Neural progenitor cell (in vitro differentiated cells): ENCODE measurements around the gene NTM. TPM values are rescaled to one million over a fixed set of nuclear protein-coding genes. Genes with fewer than 3 reads are reported as not detected.

Experiments
- DNase-seq: peaks from one replicate; pipeline ENCODE4 v3.0.0-alpha.2; 2016; ENCODE audit warnings: low spot score
- H2AFZ ChIP-seq: fragments of 200-600 bp; sonication (generic); replicated peaks from 2 replicates; pipeline ENCODE4 v1.6.1; 2016; ENCODE audit warnings: antibody characterized with exemption
- H3F3A ChIP-seq: fragments of 200-600 bp; sonication (generic); 2 replicates; pipeline ENCODE4 v1.6.1; 2016; ENCODE audit warnings: antibody characterized with exemption, low read depth
- H3K27ac ChIP-seq: fragments of 200-600 bp; sonication (generic); 2 replicates; pipeline ENCODE4 v1.5.1; 2016; ENCODE audit warnings: mild to moderate bottlenecking
- H3K27me3 ChIP-seq: fragments of 200-600 bp; sonication (generic); 2 replicates; pipeline ENCODE4 v1.6.1; 2016; ENCODE audit warnings: mild to moderate bottlenecking, moderate library complexity
- H3K36me3 ChIP-seq: fragments of 200-600 bp; sonication (generic); 2 replicates; pipeline ENCODE4 v1.5.1; 2016
- H3K4me1 ChIP-seq: fragments of 200-600 bp; sonication (generic); 2 replicates; pipeline ENCODE4 v1.6.1; 2016; ENCODE audit warnings: mixed run types
- H3K4me2 ChIP-seq: fragments of 200-600 bp; sonication (generic); 2 replicates; pipeline ENCODE4 v1.6.1; 2016
- H3K4me3 ChIP-seq: fragments of 200-600 bp; sonication (generic); 2 replicates; pipeline ENCODE4 v1.5.1; 2016
- H3K79me2 ChIP-seq: fragments of 200-600 bp; sonication (generic); 2 replicates; pipeline ENCODE4 v1.6.1; 2016; ENCODE audit warnings: low read depth
- H3K9ac ChIP-seq: fragments of 200-600 bp; sonication (generic); 2 replicates; pipeline ENCODE4 v1.6.1; 2016
- H3K9me3 ChIP-seq: fragments of 200-600 bp; sonication (generic); 2 replicates; pipeline ENCODE4 v1.5.1; 2016; ENCODE audit warnings: low read depth
- H4K20me1 ChIP-seq: fragments of 200-600 bp; sonication (generic); 2 replicates; pipeline ENCODE4 v1.6.1; 2016; ENCODE audit warnings: low read depth
- H3K27ac Mint-ChIP-seq: 3 replicates; pipeline ENCODE4 v1.8.0; 2021; ENCODE audit warnings: mixed read lengths
- H3K27me3 Mint-ChIP-seq: 2 replicates; pipeline ENCODE4 v1.8.0; 2022; ENCODE audit warnings: low read depth, mild to moderate bottlenecking, inconsistent platforms, moderate library complexity, mixed read lengths; ENCODE audit not compliant: insufficient read depth
- H3K36me3 Mint-ChIP-seq: 3 replicates; pipeline ENCODE4 v1.8.0; 2021; ENCODE audit warnings: mixed read lengths
- H3K4me1 Mint-ChIP-seq: 3 replicates; pipeline ENCODE4 v1.8.0; 2021; ENCODE audit warnings: mixed read lengths
- H3K4me3 Mint-ChIP-seq: 3 replicates; pipeline ENCODE4 v1.8.0; 2021; ENCODE audit warnings: mild to moderate bottlenecking, moderate library complexity, mixed read lengths
- H3K9me3 Mint-ChIP-seq: 3 replicates; pipeline ENCODE4 v1.8.0; 2020; ENCODE audit warnings: mixed read lengths
- EZH2 ChIP-seq: fragments of 200-600 bp; sonication (generic); IDR thresholded peaks from 2 replicates; pipeline ENCODE4 v1.6.1; 2017; ENCODE audit warnings: antibody characterized with exemption, mild to moderate bottlenecking, moderate library complexity
- EZH2phosphoT487 ChIP-seq: fragments of 200-600 bp; sonication (generic); IDR thresholded peaks from 2 replicates; pipeline ENCODE4 v1.6.1; 2017; ENCODE audit warnings: antibody characterized with exemption
- total RNA-seq: library from RNA; depleted of rRNA; stranded (reverse); fragments of >200 nt; gene quantifications from 2 replicates; pipeline ENCODE4 v1.2.3, GENCODE V29; 2015; ENCODE audit warnings: low replicate concordance
- TF ChIP-seq, protein P1 (sequence below): fragments of 200-600 bp; sonication (generic); IDR thresholded peaks from 2 replicates; pipeline ENCODE4 v1.5.1; 2017; ENCODE audit warnings: antibody characterized with exemption, mild to moderate bottlenecking

Gene NTM
- total RNA-seq, 1 donor from 2014 or later, result 4.3 TPM

DNA sequence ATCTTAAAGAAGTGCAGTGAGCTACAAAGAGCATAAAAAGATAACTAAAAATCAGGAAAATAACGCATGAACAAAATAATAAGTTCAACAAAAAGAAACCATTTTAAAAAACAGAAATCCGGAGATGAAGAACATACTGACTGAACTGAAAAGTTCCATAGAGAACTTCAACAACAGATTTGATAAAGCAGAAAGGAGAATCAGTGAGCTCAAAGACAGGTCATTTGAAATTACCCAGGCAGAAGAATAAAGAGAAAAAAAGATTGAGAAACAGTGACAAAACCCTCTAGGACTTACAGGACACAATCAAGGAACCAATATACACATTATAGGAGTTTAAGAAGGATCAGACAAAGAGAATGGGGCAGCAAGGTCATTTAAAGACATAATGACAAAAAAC is 334.3 kb downstream of the NTM start:
- H3K9me3 ChIP-seq, result peaks cover 5% of the 10 kb centered on the region
- no peak overlapping the region for H3K9ac ChIP-seq
- H3F3A ChIP-seq, result no peaks in the 10 kb centered on the region
- no peaks in the 10 kb centered on the region for H3K79me2 ChIP-seq
- TF ChIP-seq, protein P1, sequence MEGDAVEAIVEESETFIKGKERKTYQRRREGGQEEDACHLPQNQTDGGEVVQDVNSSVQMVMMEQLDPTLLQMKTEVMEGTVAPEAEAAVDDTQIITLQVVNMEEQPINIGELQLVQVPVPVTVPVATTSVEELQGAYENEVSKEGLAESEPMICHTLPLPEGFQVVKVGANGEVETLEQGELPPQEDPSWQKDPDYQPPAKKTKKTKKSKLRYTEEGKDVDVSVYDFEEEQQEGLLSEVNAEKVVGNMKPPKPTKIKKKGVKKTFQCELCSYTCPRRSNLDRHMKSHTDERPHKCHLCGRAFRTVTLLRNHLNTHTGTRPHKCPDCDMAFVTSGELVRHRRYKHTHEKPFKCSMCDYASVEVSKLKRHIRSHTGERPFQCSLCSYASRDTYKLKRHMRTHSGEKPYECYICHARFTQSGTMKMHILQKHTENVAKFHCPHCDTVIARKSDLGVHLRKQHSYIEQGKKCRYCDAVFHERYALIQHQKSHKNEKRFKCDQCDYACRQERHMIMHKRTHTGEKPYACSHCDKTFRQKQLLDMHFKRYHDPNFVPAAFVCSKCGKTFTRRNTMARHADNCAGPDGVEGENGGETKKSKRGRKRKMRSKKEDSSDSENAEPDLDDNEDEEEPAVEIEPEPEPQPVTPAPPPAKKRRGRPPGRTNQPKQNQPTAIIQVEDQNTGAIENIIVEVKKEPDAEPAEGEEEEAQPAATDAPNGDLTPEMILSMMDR, result no peak
- TF ChIP-seq EZH2, result no peak
- no peak for TF ChIP-seq EZH2phosphoT487
- no peak overlapping the region for H3K27ac ChIP-seq
- peaks cover 22% of the 10 kb centered on the region for H3K9me3 Mint-ChIP-seq
- H3K36me3 Mint-ChIP-seq, result no peaks in the 10 kb centered on the region
- no peak overlapping the region for H3K27ac Mint-ChIP-seq
- no peaks in the 10 kb centered on the region for H3K4me1 ChIP-seq
- H4K20me1 ChIP-seq, result no peaks in the 10 kb centered on the region
- no peak overlapping the region for H3K4me2 ChIP-seq
- no peak overlapping the region for H3K4me3 Mint-ChIP-seq
- no peak for DNase-seq
- H3K27me3 ChIP-seq, result no peaks in the 10 kb centered on the region
- H3K4me3 ChIP-seq, result no peak overlapping the region
- H3K27me3 Mint-ChIP-seq, result peaks cover 3% of the 10 kb centered on the region
- H2AFZ ChIP-seq, result no peak overlapping the region
- no peaks in the 10 kb centered on the region for H3K4me1 Mint-ChIP-seq
- no peaks in the 10 kb centered on the region for H3K36me3 ChIP-seq

- Histone ChIP-seq H3K79me2 (no peaks in the 10 kb centered on the region), H3K4me3 (no peak overlapping the region), H3K4me1 (no peaks in the 10 kb centered on the region), H3K36me3 (no peaks in the 10 kb centered on the region), H4K20me1 (no peaks in the 10 kb centered on the region), H3K4me2 (no peak overlapping the region), H3K9ac (no peak overlapping the region), H3K9me3 (no peaks in the 10 kb centered on the region), H2AFZ (no peak overlapping the region), H3F3A (no peaks in the 10 kb centered on the region), H3K27ac (no peak overlapping the region), H3K27me3 (no peaks in the 10 kb centered on the region)
- no peak for TF ChIP-seq EZH2phosphoT487
- no peak for TF ChIP-seq EZH2
- TF ChIP-seq, protein P1, result no peak
- Mint-ChIP-seq H3K36me3 (no peaks in the 10 kb centered on the region), H3K4me3 (no peak overlapping the region), H3K4me1 (no peaks in the 10 kb centered on the region), H3K27me3 (peaks cover 8% of the 10 kb centered on the region), H3K9me3 (peaks cover 7% of the 10 kb centered on the region), H3K27ac (no peak overlapping the region)
- no peak for DNase-seq
Observed at GRCh38 chr11:131710511-131710910, 340.1 kb downstream of the NTM start.

DNA sequence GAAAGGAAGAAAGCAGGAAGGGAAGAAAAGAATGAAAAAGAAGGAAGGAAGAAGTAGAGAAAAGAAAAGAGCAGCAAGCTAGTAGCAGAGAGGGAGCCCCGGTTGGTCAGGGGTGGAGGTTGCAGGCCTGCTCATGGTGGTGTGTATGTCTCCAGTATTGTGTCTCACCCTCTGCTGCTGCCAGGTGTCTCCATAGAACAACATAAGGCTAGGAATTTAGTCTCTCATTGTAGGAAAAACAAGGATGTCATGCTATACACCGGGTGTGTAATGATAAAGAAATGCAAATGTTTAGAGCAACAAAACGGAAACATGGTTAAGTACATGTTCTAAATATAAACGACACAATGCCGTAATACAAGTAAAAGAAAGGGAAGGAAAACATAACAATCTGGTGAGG is 342.5 kb downstream of the NTM start:
- H3K4me3 ChIP-seq, result no peak overlapping the region
- peaks cover 4% of the 10 kb centered on the region for H3K9me3 Mint-ChIP-seq
- H3K36me3 Mint-ChIP-seq, result no peaks in the 10 kb centered on the region
- no peak overlapping the region for H3K27ac Mint-ChIP-seq
- H3K79me2 ChIP-seq, result no peaks in the 10 kb centered on the region
- no peaks in the 10 kb centered on the region for H4K20me1 ChIP-seq
- H3K4me1 ChIP-seq, result no peaks in the 10 kb centered on the region
- H3K36me3 ChIP-seq, result peaks cover 5% of the 10 kb centered on the region
- no peak overlapping the region for H2AFZ ChIP-seq
- no peak for TF ChIP-seq EZH2
- no peak overlapping the region for H3K27ac ChIP-seq
- DNase-seq, result no peak
- H3K9me3 ChIP-seq, result peaks cover 6% of the 10 kb centered on the region
- no peak overlapping the region for H3K9ac ChIP-seq
- H3K27me3 ChIP-seq, result no peaks in the 10 kb centered on the region
- no peak overlapping the region for H3K4me2 ChIP-seq
- no peaks in the 10 kb centered on the region for H3F3A ChIP-seq
- no peak overlapping the region for H3K4me3 Mint-ChIP-seq
- peaks cover 9% of the 10 kb centered on the region for H3K27me3 Mint-ChIP-seq
- no peaks in the 10 kb centered on the region for H3K4me1 Mint-ChIP-seq

GRCh38 chr11:131713529-131714134 is 343.2 kb downstream of the NTM start:
- no peak overlapping the region for H2AFZ ChIP-seq
- H3K4me2 ChIP-seq, result no peak overlapping the region
- H3K27ac ChIP-seq, result no peak overlapping the region
- DNase-seq, result no peak
- H3K4me1 ChIP-seq, result no peaks in the 10 kb centered on the region
- no peak overlapping the region for H3K4me3 Mint-ChIP-seq
- peaks cover 5% of the 10 kb centered on the region for H3K36me3 ChIP-seq
- no peaks in the 10 kb centered on the region for H4K20me1 ChIP-seq
- H3K9ac ChIP-seq, result no peak overlapping the region
- TF ChIP-seq EZH2phosphoT487 (no peak), EZH2 (no peak)
- TF ChIP-seq, protein P1, result no peak
- no peaks in the 10 kb centered on the region for H3K79me2 ChIP-seq
- H3K4me3 ChIP-seq, result no peak overlapping the region
- H3K9me3 Mint-ChIP-seq, result peaks cover 4% of the 10 kb centered on the region
- H3K9me3 ChIP-seq, result peaks cover 6% of the 10 kb centered on the region
- no peaks in the 10 kb centered on the region for H3K36me3 Mint-ChIP-seq
- peaks cover 9% of the 10 kb centered on the region for H3K27me3 Mint-ChIP-seq
- H3K27ac Mint-ChIP-seq, result no peak overlapping the region
- H3F3A ChIP-seq, result no peaks in the 10 kb centered on the region
- no peaks in the 10 kb centered on the region for H3K4me1 Mint-ChIP-seq
- H3K27me3 ChIP-seq, result no peaks in the 10 kb centered on the region
